ENCODE results near the gene TNFSF9. TPM values are rescaled to one million over a fixed set of nuclear protein-coding genes. Genes with fewer than 3 reads are reported as not detected.

Gene TNFSF9
- polyA plus RNA-seq, 2 of the 4 experiments (the other 2 are of a cell fraction): 6.3 to 15.9 TPM

GRCh38 chr19:6483235-6483634 is 47.6 kb upstream of the TNFSF9 start:
- FAIRE-seq: no peak
- Histone ChIP-seq H3K4me1 (no peaks in the 10 kb centered on the region), H3K9me3 (no peaks in the 10 kb centered on the region), H3K27ac (no peak overlapping the region), H3K4me3 (no peak overlapping the region), H3K4me2 (no peak overlapping the region)
- POLR2A ChIA-PET: no interaction called here
- no peak for ATAC-seq
- CTCF ChIA-PET: interaction anchor here (1.0 kb wide), 1 partner anchor 25 kb away, joined by 3 read pairs; no protein-coding TSS in a partner anchor
- no peak for DNase-seq (ENCODE audit: low read depth in 1 of 2, low spot score in 1 of 2)
- TF ChIP-seq CEBPB (IDR thresholded peaks at IDR 0.05) (no peak), ESRRA (IDR thresholded peaks at IDR 0.05; ENCODE audit: borderline replicate concordance, low read length) (no peak), NR3C1 (IDR thresholded peaks at IDR 0.05) (no peak), EHF (CRISPR knock-in tag; IDR thresholded peaks at IDR 0.05) (no peak), REST (IDR thresholded peaks at IDR 0.05) (no peak), CBX2 (IDR thresholded peaks at IDR 0.05; ENCODE audit: borderline replicate concordance, low read depth) (no peak), JUN (IDR thresholded peaks at IDR 0.05) (no peak), BCL3 (IDR thresholded peaks at IDR 0.05) (no peak), NFE2L2 (conservative IDR thresholded peaks at IDR 0.05; ENCODE audit: low read length) (no peak), ATOH8 (CRISPR knock-in tag; IDR thresholded peaks at IDR 0.05; ENCODE audit: low read depth) (no peak), CBX8 (IDR thresholded peaks at IDR 0.05) (no peak)
- 58% methylated on average over 3 of the region's 3 CpGs for WGBS (ENCODE audit: missing lambda C conversion rate)

- no peak for TF ChIP-seq HOXB5 (CRISPR knock-in tag; IDR thresholded peaks at IDR 0.05)
- TF ChIP-seq RARB (CRISPR knock-in tag; IDR thresholded peaks at IDR 0.05): no peak
- no peak for TF ChIP-seq PBX3 (IDR thresholded peaks at IDR 0.05)
- no peak for TF ChIP-seq JUNB (IDR thresholded peaks at IDR 0.05)
- no peak for TF ChIP-seq MAFK (IDR thresholded peaks at IDR 0.05; ENCODE audit: partially characterized antibody)
- no peak for TF ChIP-seq RNF2 (IDR thresholded peaks at IDR 0.05; ENCODE audit: borderline replicate concordance, low read depth)
- no peak for TF ChIP-seq POLR2AphosphoS2 (conservative IDR thresholded peaks at IDR 0.05; ENCODE audit: low read length)
- no peak for TF ChIP-seq BCL3 (IDR thresholded peaks at IDR 0.05)
- no peak for TF ChIP-seq RFX5 (IDR thresholded peaks at IDR 0.05)
- TF ChIP-seq REST (IDR thresholded peaks at IDR 0.05): no peak
- TF ChIP-seq MAX (IDR thresholded peaks at IDR 0.05): no peak
- TF ChIP-seq MYC (IDR thresholded peaks at IDR 0.05; ENCODE audit: borderline replicate concordance, low read length): no peak
- TF ChIP-seq KDM1A (IDR thresholded peaks at IDR 0.05; ENCODE audit: low read depth): no peak
- no peak for TF ChIP-seq CBX8 (IDR thresholded peaks at IDR 0.05)
- TF ChIP-seq PHF8 (IDR thresholded peaks at IDR 0.05; ENCODE audit: borderline replicate concordance, low read depth): no peak
- TF ChIP-seq POLR2A (IDR thresholded peaks at IDR 0.05; ENCODE audit: low read length): no peak
- no peak for TF ChIP-seq ZNF302 (CRISPR knock-in tag; IDR thresholded peaks at IDR 0.05)
- 83% methylated on average over 8 of the region's 8 CpGs for WGBS (ENCODE audit: missing lambda C conversion rate)
- H3K4me2 ChIP-seq: no peak overlapping the region
- DNase-seq (ENCODE audit: low read depth in 1 of 2, low spot score in 1 of 2): no peak
- ChIA-PET POLR2A (no interaction called here), CTCF (interaction anchor here (1.0 kb wide), 1 partner anchor 24 kb away, joined by 3 read pairs; no protein-coding TSS in a partner anchor)
- FAIRE-seq: no peak
- H3K4me1 ChIP-seq: no peaks in the 10 kb centered on the region
- no peak for ATAC-seq
- no peak overlapping the region for H3K4me3 ChIP-seq
- no peaks in the 10 kb centered on the region for H3K9me3 ChIP-seq
- H3K27ac ChIP-seq: no peak overlapping the region
These were observed 46.6 kb upstream of the TNFSF9 start for GRCh38 chr19:6484230-6484629.
